ENCODE measurements around the gene MFSD2A.

Gene MFSD2A

DNA sequence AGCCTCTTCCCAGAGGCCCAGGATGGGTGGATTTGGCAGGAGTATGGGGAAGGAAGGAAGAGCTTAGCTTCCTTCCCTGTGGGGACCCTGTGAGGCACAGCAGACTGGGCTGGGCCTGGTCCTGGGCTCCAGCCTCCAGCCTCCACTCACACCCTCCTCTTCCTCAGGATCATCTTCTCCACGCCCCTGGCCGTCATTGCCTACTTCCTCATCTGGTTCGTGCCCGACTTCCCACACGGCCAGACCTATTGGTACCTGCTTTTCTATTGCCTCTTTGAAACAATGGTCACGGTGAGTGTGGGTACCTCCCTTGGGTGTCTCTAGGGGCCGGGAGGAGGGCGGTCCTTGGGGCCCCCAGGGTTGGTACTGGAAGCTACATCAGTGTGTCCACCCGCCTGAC lies 10.1 kb downstream of the MFSD2A start:
- DNase-seq (ENCODE audit: extremely low read depth, insufficient read length): no peak
- no peak overlapping the region for H3K4me3 ChIP-seq (replicated peaks; ENCODE audit: low read depth, low read length)
- peaks cover 47% of the 10 kb centered on the region for H3K36me3 ChIP-seq (ENCODE audit: control insufficient read depth, insufficient read depth, low read length)
- TF ChIP-seq, protein P1, sequence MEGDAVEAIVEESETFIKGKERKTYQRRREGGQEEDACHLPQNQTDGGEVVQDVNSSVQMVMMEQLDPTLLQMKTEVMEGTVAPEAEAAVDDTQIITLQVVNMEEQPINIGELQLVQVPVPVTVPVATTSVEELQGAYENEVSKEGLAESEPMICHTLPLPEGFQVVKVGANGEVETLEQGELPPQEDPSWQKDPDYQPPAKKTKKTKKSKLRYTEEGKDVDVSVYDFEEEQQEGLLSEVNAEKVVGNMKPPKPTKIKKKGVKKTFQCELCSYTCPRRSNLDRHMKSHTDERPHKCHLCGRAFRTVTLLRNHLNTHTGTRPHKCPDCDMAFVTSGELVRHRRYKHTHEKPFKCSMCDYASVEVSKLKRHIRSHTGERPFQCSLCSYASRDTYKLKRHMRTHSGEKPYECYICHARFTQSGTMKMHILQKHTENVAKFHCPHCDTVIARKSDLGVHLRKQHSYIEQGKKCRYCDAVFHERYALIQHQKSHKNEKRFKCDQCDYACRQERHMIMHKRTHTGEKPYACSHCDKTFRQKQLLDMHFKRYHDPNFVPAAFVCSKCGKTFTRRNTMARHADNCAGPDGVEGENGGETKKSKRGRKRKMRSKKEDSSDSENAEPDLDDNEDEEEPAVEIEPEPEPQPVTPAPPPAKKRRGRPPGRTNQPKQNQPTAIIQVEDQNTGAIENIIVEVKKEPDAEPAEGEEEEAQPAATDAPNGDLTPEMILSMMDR (IDR thresholded peaks at IDR 0.05; ENCODE audit: insufficient read depth, low read length, poor library complexity, severe bottlenecking): no peak
- no peaks in the 10 kb centered on the region for H3K27me3 ChIP-seq (replicated peaks; ENCODE audit: control insufficient read depth, insufficient read depth, low read length)

DNA sequence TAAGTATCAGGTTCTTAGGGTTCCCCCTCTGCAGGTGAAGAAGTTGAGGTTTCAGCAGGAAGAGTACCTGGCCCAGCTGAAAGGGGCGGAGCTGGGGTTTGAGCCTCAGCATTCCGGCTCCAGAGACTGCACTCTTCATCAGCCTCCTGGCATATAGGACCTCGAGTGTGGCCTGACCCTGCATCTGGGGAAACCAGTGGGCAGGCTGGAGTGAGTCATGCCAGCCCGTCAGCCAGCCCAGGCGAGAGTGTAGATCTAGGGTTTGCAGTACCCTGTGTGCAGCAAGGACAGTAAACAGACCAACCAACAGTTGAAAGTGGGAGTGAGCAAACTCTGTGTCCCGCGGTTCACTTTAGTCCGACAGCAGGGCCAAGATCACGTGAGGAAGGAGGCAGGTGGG lies 14.1 kb downstream of the MFSD2A start:
- no peak for DNase-seq (ENCODE audit: extremely low read depth, insufficient read length)

DNA sequence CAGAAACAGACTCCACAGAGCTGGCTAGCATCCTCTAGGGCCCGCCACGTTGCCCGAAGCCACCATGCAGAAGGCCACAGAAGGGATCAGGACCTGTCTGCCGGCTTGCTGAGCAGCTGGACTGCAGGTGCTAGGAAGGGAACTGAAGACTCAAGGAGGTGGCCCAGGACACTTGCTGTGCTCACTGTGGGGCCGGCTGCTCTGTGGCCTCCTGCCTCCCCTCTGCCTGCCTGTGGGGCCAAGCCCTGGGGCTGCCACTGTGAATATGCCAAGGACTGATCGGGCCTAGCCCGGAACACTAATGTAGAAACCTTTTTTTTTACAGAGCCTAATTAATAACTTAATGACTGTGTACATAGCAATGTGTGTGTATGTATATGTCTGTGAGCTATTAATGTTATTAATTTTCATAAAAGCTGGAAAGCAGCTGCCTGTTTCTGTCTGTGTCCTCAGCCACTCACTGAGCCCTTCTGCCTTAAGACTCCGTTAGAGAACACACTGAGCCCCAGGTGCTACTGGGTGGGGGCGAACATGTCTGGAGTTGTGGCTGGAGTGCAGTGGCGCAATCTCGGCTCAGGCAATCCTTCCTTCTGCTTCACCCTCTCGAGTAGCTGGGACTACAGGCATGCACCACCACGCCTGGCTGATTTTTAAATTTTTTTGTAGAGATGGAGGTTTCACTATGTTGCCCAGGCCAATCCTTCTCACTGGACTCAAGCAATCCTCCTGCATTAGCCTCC lies 14.8 kb downstream of the MFSD2A start:
- H3K27me3 ChIP-seq (replicated peaks; ENCODE audit: control insufficient read depth, insufficient read depth, low read length): no peaks in the 10 kb centered on the region
- TF ChIP-seq, protein P1 (IDR thresholded peaks at IDR 0.05; ENCODE audit: insufficient read depth, low read length, poor library complexity, severe bottlenecking): no peak
- peaks cover 44% of the 10 kb centered on the region for H3K36me3 ChIP-seq (ENCODE audit: control insufficient read depth, insufficient read depth, low read length)
- H3K4me3 ChIP-seq (replicated peaks; ENCODE audit: low read depth, low read length): no peak overlapping the region
- DNase-seq (ENCODE audit: extremely low read depth, insufficient read length): no peak

More for the DNA sequence above, 14.1 kb downstream of the MFSD2A start:
- TF ChIP-seq, protein P1 (IDR thresholded peaks at IDR 0.05; ENCODE audit: insufficient read depth, low read length, poor library complexity, severe bottlenecking): no peak
- H3K27me3 ChIP-seq (replicated peaks; ENCODE audit: control insufficient read depth, insufficient read depth, low read length): no peaks in the 10 kb centered on the region
- H3K36me3 ChIP-seq (ENCODE audit: control insufficient read depth, insufficient read depth, low read length): peaks cover 44% of the 10 kb centered on the region
- H3K4me3 ChIP-seq (replicated peaks; ENCODE audit: low read depth, low read length): no peak overlapping the region

DNA sequence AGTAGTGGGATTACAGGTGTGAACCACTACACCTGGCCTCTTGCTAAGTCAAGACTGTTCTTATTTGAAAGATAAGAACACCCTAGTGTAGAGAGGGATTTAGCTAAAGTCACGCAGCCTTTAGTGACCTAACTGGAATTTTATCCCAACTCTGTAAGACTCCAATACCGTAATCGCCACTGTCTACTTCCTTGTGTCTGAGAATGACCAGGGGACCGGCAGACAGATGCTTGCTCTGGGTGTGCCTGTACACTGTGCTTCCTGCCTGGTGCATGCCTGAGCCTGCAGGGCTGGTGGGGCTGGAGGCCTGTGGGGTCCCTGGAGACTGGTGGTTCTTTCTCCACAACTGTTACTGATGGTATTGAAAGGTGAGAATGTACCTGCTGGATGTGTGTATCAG lies 15.3 kb downstream of the MFSD2A start:
- Histone ChIP-seq H3K36me3 (ENCODE audit: control insufficient read depth, insufficient read depth, low read length) (peaks cover 38% of the 10 kb centered on the region), H3K27me3 (replicated peaks; ENCODE audit: control insufficient read depth, insufficient read depth, low read length) (no peaks in the 10 kb centered on the region), H3K4me3 (replicated peaks; ENCODE audit: low read depth, low read length) (no peak overlapping the region)
- no peak for DNase-seq (ENCODE audit: extremely low read depth, insufficient read length)
- TF ChIP-seq, protein P1 (IDR thresholded peaks at IDR 0.05; ENCODE audit: insufficient read depth, low read length, poor library complexity, severe bottlenecking): no peak

DNA sequence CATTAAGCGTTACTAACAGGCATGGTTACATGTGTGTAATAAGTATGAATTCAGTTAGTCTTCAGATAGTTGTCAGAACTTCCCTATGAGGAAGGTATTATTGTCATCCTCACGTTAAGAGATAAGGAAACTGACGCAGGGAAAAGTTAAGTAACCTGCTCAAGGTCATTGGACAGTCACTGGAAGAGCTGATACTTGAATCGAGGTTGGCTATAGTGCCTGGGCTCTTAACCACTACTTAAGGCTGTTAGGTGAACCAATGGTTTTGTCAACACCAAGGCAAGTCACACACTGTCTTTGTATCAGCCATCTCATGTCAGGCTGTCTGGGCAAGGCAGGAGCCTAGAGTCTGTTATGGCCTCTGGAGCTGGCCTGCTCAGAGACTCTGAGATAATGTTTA lies 16.2 kb downstream of the MFSD2A start:
- DNase-seq (ENCODE audit: extremely low read depth, insufficient read length): no peak
- no peaks in the 10 kb centered on the region for H3K27me3 ChIP-seq (replicated peaks; ENCODE audit: control insufficient read depth, insufficient read depth, low read length)
- TF ChIP-seq, protein P1 (IDR thresholded peaks at IDR 0.05; ENCODE audit: insufficient read depth, low read length, poor library complexity, severe bottlenecking): no peak
- peaks cover 32% of the 10 kb centered on the region for H3K36me3 ChIP-seq (ENCODE audit: control insufficient read depth, insufficient read depth, low read length)
- H3K4me3 ChIP-seq (replicated peaks; ENCODE audit: low read depth, low read length): no peak overlapping the region
